HL-60/S4 treated with phorbol 12-myristate 13-acetate at 8.2 ng/mL for 4 days and 3 days (cell line): ENCODE measurements around the gene ZDHHC18.

Experiments
- in situ Hi-C: fragments of 300-500 bp; cut with MboI; formaldehyde crosslinking; loops from 2 replicates; pipeline ENCODE4 v1.15.0; 2022; ENCODE audit warnings: low sequenced_read_pairs

The ZDHHC18 gene

GRCh38 chr1:26890467-26890796 is 63.9 kb downstream of the ZDHHC18 start:
- in situ Hi-C loops: no loop called here

GRCh38 chr1:26894263-26894662 is 67.8 kb downstream of the ZDHHC18 start:
- in situ Hi-C loops: no loop called here

- in situ Hi-C loops: no loop called here
These were observed 70.9 kb downstream of the ZDHHC18 start for GRCh38 chr1:26897351-26897750.

GRCh38 chr1:26900001-26900814 is 73.7 kb downstream of the ZDHHC18 start, which contains the start of gene GPATCH3:
GPATCH3 (minus strand) TSS chr1:26900467; CDS start chr1:26900442, 25 bp downstream.
- in situ Hi-C loops: no loop called here

GRCh38 chr1:26900815-26901511 is 74.5 kb downstream of the ZDHHC18 start:
- in situ Hi-C loops: no loop called here
